IMR-90 (cell line): ENCODE results near the gene ZEB2. TPM values are rescaled to one million over a fixed set of nuclear protein-coding genes. Genes with fewer than 3 reads are reported as not detected.

Experiments
- ATAC-seq: fragments of 200-7000 bp; cut with Tn5 transposase; 2 replicates; pipeline ENCODE4 v1.9.1; 2020; ENCODE audit warnings: low read depth, mild to moderate bottlenecking, moderate library complexity
- BruUV-seq: library from RNA; stranded (reverse); fragments of 400-500 nt; replicated peaks from 2 replicates; lab custom pipeline; 2021; lab: Mats Ljungman, UMichigan
- CTCF ChIA-PET: fragments of 300-600 bp; formaldehyde crosslinking; extraction: SDS; loops from one replicate; lab custom pipeline; 2021; ENCODE audit warnings: antibody characterized with exemption; lab: Yijun Ruan, JAX
- POLR2A ChIA-PET: fragments of 300-600 bp; sonication (Branson Sonifier 250); formaldehyde crosslinking; loops from one replicate; lab custom pipeline; 2022; ENCODE audit warnings: antibody characterized with exemption; ENCODE audit not compliant: unreplicated experiment; lab: Charles Lee
- DNase-seq: peaks from one replicate; pipeline ENCODE4 v3.0.0; 2013
- H2AFZ ChIP-seq: replicated peaks from 2 replicates; pipeline ENCODE3; 2013; ENCODE audit warnings: low read length, mild to moderate bottlenecking; ENCODE audit not compliant: poor library complexity
- H2AK5ac ChIP-seq: 2 replicates; pipeline ENCODE4 v1.6.1; 2013; ENCODE audit warnings: low read depth, low read length, inconsistent platforms
- H2AK9ac ChIP-seq: replicated peaks from 2 replicates; pipeline ENCODE3; 2013; ENCODE audit warnings: mild to moderate bottlenecking, low read depth, low read length, moderate library complexity; ENCODE audit not compliant: poor library complexity
- H2BK120ac ChIP-seq: 2 replicates; pipeline ENCODE4 v1.6.1; 2013; ENCODE audit warnings: low read depth, low read length, inconsistent platforms
- H2BK15ac ChIP-seq: 3 replicates; pipeline ENCODE4 v1.6.1; 2013; ENCODE audit warnings: low read depth, low read length, inconsistent platforms
- H2BK20ac ChIP-seq: 2 replicates; pipeline ENCODE4 v1.6.1; 2013; ENCODE audit warnings: low read depth, mild to moderate bottlenecking, inconsistent platforms, low read length, moderate library complexity
- H2BK5ac ChIP-seq: 2 replicates; pipeline ENCODE4 v1.6.1; 2013; ENCODE audit warnings: mild to moderate bottlenecking, low read depth, low read length, inconsistent platforms; ENCODE audit not compliant: poor library complexity, severe bottlenecking
- H3K14ac ChIP-seq: replicated peaks from 2 replicates; pipeline ENCODE4 v1.6.1; 2013; ENCODE audit warnings: low read depth, low read length, inconsistent platforms
- H3K18ac ChIP-seq: 2 replicates; pipeline ENCODE4 v1.6.1; 2013; ENCODE audit warnings: low read depth, low read length, control low read depth
- H3K23ac ChIP-seq: 2 replicates; pipeline ENCODE4 v1.6.1; 2013; ENCODE audit warnings: low read depth, low read length, inconsistent platforms
- H3K27ac ChIP-seq: 2 replicates; pipeline ENCODE4 v1.5.1; 2013; ENCODE audit warnings: mild to moderate bottlenecking, control low read depth, low read length; ENCODE audit not compliant: insufficient read depth
- H3K27me3 ChIP-seq: 2 replicates; pipeline ENCODE4 v1.6.1; 2013; ENCODE audit warnings: low read length; ENCODE audit not compliant: control insufficient read depth, insufficient read depth
- H3K36me3 ChIP-seq: 2 replicates; pipeline ENCODE4 v1.6.1; 2013; ENCODE audit warnings: low read length, mixed read lengths; ENCODE audit not compliant: control insufficient read depth, insufficient read depth
- H3K4ac ChIP-seq: 2 replicates; pipeline ENCODE4 v1.6.1; 2013; ENCODE audit warnings: low read depth, low read length, inconsistent platforms
- H3K4me1 ChIP-seq: 2 replicates; pipeline ENCODE4 v1.6.1; 2013; ENCODE audit warnings: low read length, mixed read lengths; ENCODE audit not compliant: control insufficient read depth, insufficient read depth
- H3K4me2 ChIP-seq: 2 replicates; pipeline ENCODE4 v1.6.1; 2013; ENCODE audit warnings: low read depth, mild to moderate bottlenecking, control low read depth, low read length, moderate library complexity
- H3K4me3 ChIP-seq: 2 replicates; pipeline ENCODE4 v1.5.1; 2013; ENCODE audit warnings: low read depth, mild to moderate bottlenecking, control low read depth, low read length, moderate library complexity; ENCODE audit not compliant: insufficient read depth
- H3K56ac ChIP-seq: 2 replicates; pipeline ENCODE4 v1.6.1; 2013; ENCODE audit warnings: low read length, inconsistent platforms; ENCODE audit not compliant: insufficient read depth; ENCODE audit errors: extremely low read depth
- H3K79me1 ChIP-seq, 2 experiments: 2 replicates each; pipeline ENCODE4 v1.6.1; 2013; ENCODE audit warnings: low read length in 2 of 2, inconsistent platforms in 1 of 2, low read depth in 1 of 2
- H3K9ac ChIP-seq: 2 replicates; pipeline ENCODE4 v1.6.1; 2013; ENCODE audit warnings: low read depth, low read length, control low read depth
- H3K9me1 ChIP-seq: 2 replicates; pipeline ENCODE4 v1.6.1; 2013; ENCODE audit warnings: low read length, inconsistent platforms; ENCODE audit not compliant: insufficient read depth
- H3K9me3 ChIP-seq: 2 replicates; pipeline ENCODE4 v1.6.1; 2013; ENCODE audit warnings: low read length; ENCODE audit not compliant: control insufficient read depth, insufficient read depth
- H4K20me1 ChIP-seq: 2 replicates; pipeline ENCODE4 v1.6.1; 2013; ENCODE audit warnings: low read length, inconsistent platforms; ENCODE audit not compliant: insufficient read depth
- H4K5ac ChIP-seq: 2 replicates; pipeline ENCODE4 v1.6.1; 2013; ENCODE audit warnings: mild to moderate bottlenecking, low read depth, low read length, control low read depth
- H4K8ac ChIP-seq, 2 experiments: 2 replicates each; pipeline ENCODE4 v1.6.1; 2013; ENCODE audit warnings: low read depth in 2 of 2, low read length in 2 of 2, control low read depth in 1 of 2, inconsistent platforms in 1 of 2
- H4K91ac ChIP-seq: 2 replicates; pipeline ENCODE4 v1.6.1; 2013; ENCODE audit warnings: low read depth, low read length, inconsistent platforms; ENCODE audit not compliant: insufficient read depth
- CEBPB ChIP-seq: IDR thresholded peaks from 2 replicates; pipeline ENCODE4 v1.6.1; 2012; ENCODE audit warnings: low read depth, low read length, improper control_type of control experiment
- ELK1 ChIP-seq: fragments of 150-350 bp; IDR thresholded peaks from 2 replicates; pipeline ENCODE4 v1.6.1; 2016; ENCODE audit warnings: low read depth, mild to moderate bottlenecking, low read length, moderate library complexity, borderline replicate concordance
- WGBS, 2 experiments: methylation state at CpG; one replicate each; pipeline versions ENCODE4 v1.1.5 to v1.1.7; 2013; ENCODE audit warnings: missing lambda C conversion rate in 2 of 2; ENCODE audit not compliant: insufficient read length in 1 of 2; ENCODE audit errors: extremely low coverage in 2 of 2; 5-methylcytosine and 5-hydroxymethylcytosine counted together
- dilution Hi-C: fragments of 300-500 bp; cut with HindIII; formaldehyde crosslinking; loops from one replicate; pipeline ENCODE4 v1.14.3; 2018; ENCODE audit warnings: low sequenced_read_pairs; ENCODE audit not compliant: unreplicated experiment
- in situ Hi-C: fragments of 300-500 bp; cut with MboI; formaldehyde crosslinking; loops from 3 replicates; pipeline ENCODE4 v1.14.3; 2019; ENCODE audit warnings: low sequenced_read_pairs, inconsistent platforms, mixed read lengths
- intact Hi-C: fragments of 100-400 bp; cut with micrococcal nuclease; formaldehyde crosslinking; loops from 2 replicates; pipeline ENCODE4 v1.10.0; 2022
- polyA plus RNA-seq, 3 experiments: library from polyadenylated mRNA; depleted of rRNA; stranded (reverse); fragments of >200 nt; gene quantifications; 2 replicates each; pipeline ENCODE4 v1.2.3, GENCODE V29; 2012; ENCODE audit warnings: low replicate concordance in 1 of 3
- total RNA-seq: library from RNA; depleted of rRNA; stranded (reverse); fragments of >200 nt; gene quantifications from 2 replicates; pipeline ENCODE4 v1.2.3, GENCODE V29; 2012

The ZEB2 gene
- total and polyA plus RNA-seq, 2 of the 4 experiments (the other 2 are of a cell fraction), result 22.4 to 50.9 TPM

GRCh38 chr2:144372410-144373080 lies 147.4 kb downstream of the ZEB2 start:
- no peak overlapping the region for H3K4me2 ChIP-seq
- H3K18ac ChIP-seq, result peak overlapping the region; percentile 42; the same call in 1 of the 2 replicates
- H4K8ac ChIP-seq, result peak overlapping the region; percentile 31 to 39; a peak in 1 of 4 replicates
- DNase-seq (no peak), ATAC-seq (no peak)
- no peak overlapping the region for H3K27ac ChIP-seq
- no CpG with 5 or more reads among the region's 10 CpGs for WGBS, 2 experiments
- H2AFZ ChIP-seq, result no peak overlapping the region
- H4K91ac ChIP-seq, result no peak overlapping the region
- H3K27me3 ChIP-seq, result no peaks in the 10 kb centered on the region
- H3K56ac ChIP-seq, result no peak overlapping the region
- intact Hi-C loops, result no loop called here
- ChIA-PET CTCF (no interaction called here), POLR2A (no interaction called here)
- H2BK20ac ChIP-seq, result peak overlapping the region; percentile 56; the same call in 1 of the 2 replicates
- H3K4ac ChIP-seq, result peak overlapping the region; percentile 24
- no peaks in the 10 kb centered on the region for H4K20me1 ChIP-seq
- no peaks in the 10 kb centered on the region for H3K79me1 ChIP-seq
- H4K5ac ChIP-seq, result no peak overlapping the region
- H2BK5ac ChIP-seq, result no peak overlapping the region
- peak overlapping the region; percentile 15; the same call in 1 of the 3 replicates for H2BK15ac ChIP-seq
- H3K9me1 ChIP-seq, result peaks cover 5% of the 10 kb centered on the region; the same call in 1 of the 2 replicates
- TF ChIP-seq CEBPB (peak; percentile 21; the same call in 1 of the 2 replicates), ELK1 (no peak)
- in situ Hi-C loops, result no loop called here
- peaks cover 12% of the 10 kb centered on the region for H3K4me1 ChIP-seq
- H2AK9ac ChIP-seq, result no peak overlapping the region
- BruUV-seq, result no TSS peak
- no peaks in the 10 kb centered on the region for H3K9me3 ChIP-seq
- dilution Hi-C loops, result no loop called here
- H3K23ac ChIP-seq, result no peak overlapping the region
- H3K14ac ChIP-seq, result peak overlapping the region; percentile 44
- H3K36me3 ChIP-seq, result no peaks in the 10 kb centered on the region
- H3K9ac ChIP-seq, result no peak overlapping the region
- H2AK5ac ChIP-seq, result peak overlapping the region; percentile 70
- H2BK120ac ChIP-seq, result peak overlapping the region; percentile 26
- H3K4me3 ChIP-seq, result no peak overlapping the region
